Measurements from ENCODE around the gene GAS6. TPM values are rescaled to one million over a fixed set of nuclear protein-coding genes. Genes with fewer than 3 reads are reported as not detected.

GAS6 gene
- total RNA-seq, 2 experiments from 2014 or later, result 1.7 to 3.2 TPM

GRCh38 chr13:113786262-113786841, 77.5 kb downstream of the GAS6 start:
- no peaks in the 10 kb centered on the region for H3K4me1 Mint-ChIP-seq (ENCODE audit: low read depth)
- H3K27ac Mint-ChIP-seq, result no peak overlapping the region
- H3K27me3 Mint-ChIP-seq (ENCODE audit: low read depth), result peaks cover 10% of the 10 kb centered on the region
- no peaks in the 10 kb centered on the region for H3K9me3 Mint-ChIP-seq
- H3K36me3 Mint-ChIP-seq (ENCODE audit: low read depth), result no peaks in the 10 kb centered on the region
- no peak overlapping the region for H3K4me3 Mint-ChIP-seq
- intact Hi-C loops (cut with micrococcal nuclease), result no loop called here
- CTCF ChIA-PET, result interaction anchor here (0.6 kb wide), 1 partner anchor 607 kb away, joined by 3 read pairs; no protein-coding TSS in a partner anchor
- DNase-seq, result no peak

- H3K27ac Mint-ChIP-seq, result no peak overlapping the region
- peaks cover 10% of the 10 kb centered on the region for H3K27me3 Mint-ChIP-seq (ENCODE audit: low read depth)
- H3K36me3 Mint-ChIP-seq (ENCODE audit: low read depth), result no peaks in the 10 kb centered on the region
- CTCF ChIA-PET, result no interaction called here
- H3K9me3 Mint-ChIP-seq, result no peaks in the 10 kb centered on the region
- peak; percentile 48 for DNase-seq
- H3K4me3 Mint-ChIP-seq, result no peak overlapping the region
- H3K4me1 Mint-ChIP-seq (ENCODE audit: low read depth), result no peaks in the 10 kb centered on the region
- intact Hi-C loops (cut with micrococcal nuclease), result no loop called here
Measured at GRCh38 chr13:113785051-113786010, 78.5 kb downstream of the GAS6 start.

DNA sequence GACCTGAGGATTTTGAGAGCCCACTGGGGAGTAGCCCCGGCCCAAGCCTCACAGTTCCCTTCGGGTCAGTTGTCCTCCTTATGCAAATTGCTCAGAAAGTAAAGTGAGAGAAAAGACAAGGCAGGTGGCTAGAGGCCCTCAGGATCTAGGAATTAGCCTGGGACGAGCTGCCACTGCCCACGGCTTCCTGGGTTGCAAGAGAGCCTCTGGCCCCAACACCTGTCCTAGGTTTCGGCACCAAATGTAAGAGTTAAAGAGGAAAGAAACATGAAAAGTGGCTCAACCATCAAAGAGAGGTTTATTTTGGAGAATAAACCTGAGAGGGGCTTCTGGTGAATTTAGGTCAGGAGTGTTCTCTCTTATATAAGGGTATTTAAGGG, 79.2 kb downstream of the GAS6 start:
- no peak for DNase-seq
- Mint-ChIP-seq H3K27me3 (ENCODE audit: low read depth) (peaks cover 10% of the 10 kb centered on the region), H3K4me1 (ENCODE audit: low read depth) (no peaks in the 10 kb centered on the region), H3K4me3 (no peak overlapping the region), H3K9me3 (no peaks in the 10 kb centered on the region), H3K27ac (no peak overlapping the region), H3K36me3 (ENCODE audit: low read depth) (no peaks in the 10 kb centered on the region)
- intact Hi-C loops (cut with micrococcal nuclease), result no loop called here
- CTCF ChIA-PET, result no interaction called here

GRCh38 chr13:113783966-113784644, 79.8 kb downstream of the GAS6 start:
- H3K9me3 Mint-ChIP-seq, result no peaks in the 10 kb centered on the region
- H3K36me3 Mint-ChIP-seq (ENCODE audit: low read depth), result no peaks in the 10 kb centered on the region
- no peaks in the 10 kb centered on the region for H3K4me1 Mint-ChIP-seq (ENCODE audit: low read depth)
- no peak for DNase-seq
- no peak overlapping the region for H3K4me3 Mint-ChIP-seq
- intact Hi-C loops (cut with micrococcal nuclease), result no loop called here
- CTCF ChIA-PET, result no interaction called here
- no peak overlapping the region for H3K27ac Mint-ChIP-seq
- H3K27me3 Mint-ChIP-seq (ENCODE audit: low read depth), result peaks cover 11% of the 10 kb centered on the region

DNA sequence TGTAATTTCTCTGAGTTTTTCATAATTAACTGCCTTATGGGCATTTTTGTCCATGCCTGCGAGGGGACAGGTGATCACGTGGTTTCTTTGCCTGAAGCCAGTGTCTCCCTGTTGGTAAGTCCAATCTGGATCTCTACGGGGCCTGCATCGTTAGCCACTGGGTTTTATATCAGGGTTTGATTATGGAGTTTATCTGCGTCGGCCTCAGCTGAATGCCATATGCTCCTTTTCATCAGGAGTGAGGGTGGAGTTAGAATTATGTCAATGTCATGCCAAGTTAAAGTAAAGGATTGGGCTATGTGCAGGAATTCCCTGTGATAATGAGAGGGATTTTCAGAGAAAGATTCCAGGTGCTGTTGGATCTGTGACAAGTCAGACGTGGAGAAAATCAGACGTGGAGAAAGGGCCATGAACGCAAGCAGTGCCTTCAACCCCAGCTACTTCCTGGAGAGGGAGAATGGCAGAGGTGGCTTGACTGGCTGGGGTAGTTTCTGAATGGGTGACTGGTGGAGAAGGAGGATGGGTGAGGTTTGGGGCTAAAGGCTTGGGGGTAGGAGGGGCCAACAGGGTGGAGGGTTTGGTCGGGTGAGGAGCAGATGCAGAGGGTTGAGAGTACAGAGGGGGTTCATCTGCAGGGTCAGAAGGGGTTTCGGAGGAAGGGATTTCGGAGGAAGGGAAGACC, 80.5 kb downstream of the GAS6 start:
- CTCF ChIA-PET, result no interaction called here
- no peak overlapping the region for H3K4me3 Mint-ChIP-seq
- H3K27ac Mint-ChIP-seq, result no peak overlapping the region
- no peaks in the 10 kb centered on the region for H3K9me3 Mint-ChIP-seq
- no peaks in the 10 kb centered on the region for H3K4me1 Mint-ChIP-seq (ENCODE audit: low read depth)
- no peak for DNase-seq
- intact Hi-C loops (cut with micrococcal nuclease), result no loop called here
- H3K36me3 Mint-ChIP-seq (ENCODE audit: low read depth), result no peaks in the 10 kb centered on the region
- H3K27me3 Mint-ChIP-seq (ENCODE audit: low read depth), result peaks cover 13% of the 10 kb centered on the region

DNA sequence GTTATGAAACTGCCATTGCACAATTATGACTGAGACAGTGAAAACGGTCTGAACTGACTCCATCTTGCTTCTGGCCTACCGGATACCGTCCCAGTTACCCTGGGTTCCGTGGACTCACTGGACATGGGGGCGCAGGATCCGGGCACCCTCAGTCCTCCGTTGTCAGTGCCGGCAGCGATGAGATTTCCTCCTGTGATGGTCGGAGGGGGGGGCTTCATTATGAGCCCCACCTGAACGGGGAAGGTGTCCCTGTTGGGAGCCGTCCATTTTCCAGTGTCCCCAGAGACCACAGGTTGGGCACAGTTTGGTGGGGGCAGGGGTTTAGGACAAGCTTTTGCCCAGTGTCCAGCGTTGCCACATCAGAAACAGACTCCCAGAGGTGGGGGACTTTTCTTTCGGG, 81.4 kb downstream of the GAS6 start:
- no peak for DNase-seq
- H3K27ac Mint-ChIP-seq, result no peak overlapping the region
- no peaks in the 10 kb centered on the region for H3K36me3 Mint-ChIP-seq (ENCODE audit: low read depth)
- intact Hi-C loops (cut with micrococcal nuclease), result no loop called here
- no peak overlapping the region for H3K4me3 Mint-ChIP-seq
- CTCF ChIA-PET, result no interaction called here
- H3K9me3 Mint-ChIP-seq, result no peaks in the 10 kb centered on the region
- H3K27me3 Mint-ChIP-seq (ENCODE audit: low read depth), result peaks cover 16% of the 10 kb centered on the region
- no peaks in the 10 kb centered on the region for H3K4me1 Mint-ChIP-seq (ENCODE audit: low read depth)

GRCh38 chr13:113781571-113781970, 82.3 kb downstream of the GAS6 start:
- Mint-ChIP-seq H3K36me3 (ENCODE audit: low read depth) (no peaks in the 10 kb centered on the region), H3K4me1 (ENCODE audit: low read depth) (no peaks in the 10 kb centered on the region), H3K27me3 (ENCODE audit: low read depth) (peaks cover 16% of the 10 kb centered on the region), H3K9me3 (no peaks in the 10 kb centered on the region), H3K27ac (no peak overlapping the region), H3K4me3 (no peak overlapping the region)
- DNase-seq, result no peak
- intact Hi-C loops (cut with micrococcal nuclease), result no loop called here
- CTCF ChIA-PET, result no interaction called here

DNA sequence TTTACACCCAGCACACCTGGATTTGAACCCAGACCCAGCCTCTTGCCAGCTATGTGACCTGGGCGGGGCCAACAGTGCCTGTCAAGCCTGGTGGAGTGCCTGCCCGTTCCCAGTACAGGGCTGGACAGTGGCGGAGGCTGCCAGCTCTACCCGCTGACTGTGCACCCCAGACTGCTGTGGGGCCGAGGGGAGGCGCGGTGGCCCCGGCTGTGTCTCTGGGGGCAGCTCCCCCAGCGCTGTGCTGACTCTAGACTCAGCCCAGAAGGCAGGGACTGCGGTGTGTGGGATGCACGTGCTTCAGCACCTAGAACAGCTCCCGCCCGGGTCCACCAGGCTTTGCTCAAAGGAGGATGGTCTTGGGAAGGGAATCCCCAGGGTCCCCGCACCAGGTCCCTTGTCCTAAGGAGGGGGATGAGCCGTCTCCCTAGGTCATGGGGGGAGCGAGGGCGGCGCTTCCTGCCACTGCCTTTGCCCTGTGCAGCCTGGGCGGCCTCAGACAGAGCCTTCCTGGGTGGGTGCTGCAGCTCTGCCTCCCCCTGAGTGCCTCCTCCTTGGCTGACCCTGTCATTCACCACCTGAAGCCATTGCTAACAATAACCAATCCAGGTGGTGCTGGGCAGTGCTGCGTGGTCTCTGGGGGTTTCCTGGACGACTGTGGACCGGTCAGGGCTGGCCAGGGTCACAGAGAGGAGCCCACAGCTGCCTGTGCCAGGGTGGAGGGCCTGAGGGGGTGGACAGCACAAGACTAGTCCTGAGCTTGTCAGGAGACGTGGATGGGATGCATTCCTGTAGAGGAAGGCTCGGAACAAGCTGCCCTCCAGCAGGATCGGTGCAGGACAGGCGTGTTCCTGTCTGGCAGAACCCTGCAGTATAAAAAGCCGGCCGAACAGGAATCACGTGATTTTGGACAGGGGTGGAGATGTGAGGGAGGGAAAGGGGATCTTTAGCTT, 86.3 kb downstream of the GAS6 start:
- intact Hi-C loops (cut with micrococcal nuclease), result no loop called here
- peaks cover 2% of the 10 kb centered on the region for H3K9me3 Mint-ChIP-seq
- H3K27ac Mint-ChIP-seq, result no peak overlapping the region
- peaks cover 13% of the 10 kb centered on the region for H3K27me3 Mint-ChIP-seq (ENCODE audit: low read depth)
- DNase-seq, result no peak
- H3K4me3 Mint-ChIP-seq, result no peak overlapping the region
- CTCF ChIA-PET, result interaction anchor here (0.6 kb wide), 2 partner anchors 37 to 504 kb away, joined by 3 to 4 read pairs; partner anchors contain the start of gene UPF3A
- H3K36me3 Mint-ChIP-seq (ENCODE audit: low read depth), result no peaks in the 10 kb centered on the region
- peaks cover 2% of the 10 kb centered on the region for H3K4me1 Mint-ChIP-seq (ENCODE audit: low read depth)

DNA sequence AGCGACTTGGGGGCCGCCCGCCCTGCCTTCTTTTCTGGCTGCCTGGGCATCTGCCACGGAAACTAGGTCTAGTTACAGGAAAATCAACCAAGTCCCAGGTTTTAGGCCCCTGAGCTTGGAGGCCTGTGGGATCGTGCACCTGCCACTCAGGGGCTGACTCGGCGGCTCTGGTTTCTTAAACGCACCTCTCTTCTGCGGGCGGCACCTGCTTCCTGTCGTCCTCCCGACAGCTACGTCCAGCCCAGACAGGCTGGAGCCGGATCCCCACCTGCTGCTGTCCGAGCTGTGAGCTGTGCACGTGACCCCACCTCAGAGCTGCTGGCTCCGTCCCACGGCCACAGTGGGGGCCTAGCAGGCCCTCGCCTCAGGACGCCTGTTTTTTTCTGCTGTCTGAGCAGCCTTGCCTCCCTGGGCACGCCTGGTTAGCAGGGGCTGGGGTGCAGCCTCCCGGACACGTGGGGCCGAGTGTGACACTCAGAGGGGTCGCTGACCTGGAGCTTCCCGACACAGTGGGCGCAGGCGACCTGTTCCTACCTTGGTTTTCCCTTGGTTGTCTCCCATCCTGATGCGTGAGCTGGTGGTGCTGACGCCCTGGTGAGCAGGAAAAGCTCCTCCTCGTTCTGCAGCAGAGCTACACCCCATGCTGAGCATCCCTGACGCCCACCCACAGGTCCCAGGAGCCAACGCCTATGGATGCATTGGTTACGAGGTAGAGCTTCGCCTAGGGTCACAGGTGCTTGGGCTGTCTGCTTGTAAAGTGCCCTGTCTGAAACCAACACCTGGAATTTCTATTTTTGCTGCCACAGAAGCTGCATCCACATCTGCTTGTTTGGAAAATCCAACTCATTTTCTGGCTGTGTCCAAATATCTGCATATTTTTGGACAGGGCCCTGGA, 87.4 kb downstream of the GAS6 start:
- no peak for DNase-seq
- Mint-ChIP-seq H3K36me3 (ENCODE audit: low read depth) (no peaks in the 10 kb centered on the region), H3K27me3 (ENCODE audit: low read depth) (peaks cover 13% of the 10 kb centered on the region), H3K4me3 (no peak overlapping the region), H3K9me3 (peaks cover 7% of the 10 kb centered on the region), H3K27ac (no peak overlapping the region), H3K4me1 (ENCODE audit: low read depth) (peaks cover 11% of the 10 kb centered on the region)
- CTCF ChIA-PET, result interaction anchor here (0.6 kb wide), 2 partner anchors 36 to 505 kb away, joined by 3 to 4 read pairs; partner anchors contain the start of gene UPF3A
- intact Hi-C loops (cut with micrococcal nuclease), result no loop called here

GRCh38 chr13:113775451-113776145, 88.3 kb downstream of the GAS6 start:
- no peaks in the 10 kb centered on the region for H3K36me3 Mint-ChIP-seq (ENCODE audit: low read depth)
- CTCF ChIA-PET, result no interaction called here
- H3K27ac Mint-ChIP-seq, result no peak overlapping the region
- peaks cover 13% of the 10 kb centered on the region for H3K27me3 Mint-ChIP-seq (ENCODE audit: low read depth)
- H3K9me3 Mint-ChIP-seq, result peaks cover 7% of the 10 kb centered on the region
- no peak overlapping the region for H3K4me3 Mint-ChIP-seq
- H3K4me1 Mint-ChIP-seq (ENCODE audit: low read depth), result peaks cover 11% of the 10 kb centered on the region
- no peak for DNase-seq
- intact Hi-C loops (cut with micrococcal nuclease), result no loop called here

All from activated naive CD4-positive, alpha-beta T cell treated with anti-CD3 and anti-CD28 coated beads for 36 hours (primary cell).